HG03025 (cell line): Measurements from ENCODE around the gene ANKRD50.

Source experiments
- ATAC-seq: cut with Tn5 transposase; IDR thresholded peaks from one replicate; pipeline ENCODE4 v1.9.1; 2021; ENCODE audit warnings: mild to moderate bottlenecking, moderate library complexity; ENCODE audit not compliant: unreplicated experiment, low FRiP score

The ANKRD50 gene

GRCh38 chr4:124640022-124640730 lies 72.4 kb downstream of the ANKRD50 start:
- ATAC-seq, result no peak

GRCh38 chr4:124637321-124637720 lies 75.2 kb downstream of the ANKRD50 start:
- ATAC-seq, result no peak

- ATAC-seq, result no peak
Observed at GRCh38 chr4:124636788-124637187, 75.7 kb downstream of the ANKRD50 start.

GRCh38 chr4:124635331-124635730 lies 77.2 kb downstream of the ANKRD50 start:
- no peak for ATAC-seq

- no peak for ATAC-seq
Observed at GRCh38 chr4:124633285-124633941, 79.1 kb downstream of the ANKRD50 start.

- no peak for ATAC-seq
Observed at GRCh38 chr4:124632439-124632838, 80.1 kb downstream of the ANKRD50 start.

GRCh38 chr4:124631760-124632159 lies 80.8 kb downstream of the ANKRD50 start:
- ATAC-seq, result peak; percentile 80

GRCh38 chr4:124629681-124630080 lies 82.9 kb downstream of the ANKRD50 start:
- ATAC-seq, result no peak
